H1 (cell line): ENCODE measurements around the gene SIN3B. TPM values are rescaled to one million over a fixed set of nuclear protein-coding genes. Genes with fewer than 3 reads are reported as not detected.

ENCODE experiments used
- ASH2L ChIP-seq: fragments of 200-600, 300-600 bp; sonication (generic); IDR thresholded peaks from one replicate; pipeline ENCODE4 v1.7.1; 2017; ENCODE audit warnings: low read length
- BRCA1 ChIP-seq: IDR thresholded peaks from 2 replicates; pipeline ENCODE4 v1.6.1; 2012; ENCODE audit warnings: low read depth, low read length, improper control_type of control experiment
- CHD1 ChIP-seq: IDR thresholded peaks from 2 replicates; pipeline ENCODE4 v1.6.1; 2012; ENCODE audit warnings: low read depth, low read length, improper control_type of control experiment
- CTBP2 ChIP-seq: IDR thresholded peaks from 2 replicates; pipeline ENCODE4 v1.7.0; 2011; ENCODE audit warnings: borderline replicate concordance, mild to moderate bottlenecking, moderate library complexity, mixed read lengths, low read length; ENCODE audit not compliant: insufficient read depth, insufficient read length
- EP300 ChIP-seq, 2 experiments: IDR thresholded peaks; 1 replicate in 1 of 2; 2 replicates in 1 of 2; pipeline ENCODE4 v1.6.1; 2011 to 2012; ENCODE audit warnings: low read depth in 2 of 2, low read length in 2 of 2, mild to moderate bottlenecking in 2 of 2, borderline replicate concordance in 1 of 2, inconsistent platforms in 1 of 2, moderate library complexity in 1 of 2
- EZH2 ChIP-seq: fragments of 200-600 bp; sonication (generic); IDR thresholded peaks from 2 replicates; pipeline ENCODE4 v1.7.1; 2012; ENCODE audit warnings: low read depth, mild to moderate bottlenecking, moderate library complexity, low read length, inconsistent platforms; ENCODE audit not compliant: severe bottlenecking
- FOSL1 ChIP-seq: IDR thresholded peaks from 2 replicates; pipeline ENCODE4 v1.6.1; 2011; ENCODE audit warnings: mild to moderate bottlenecking, low read depth, low read length, moderate library complexity; ENCODE audit not compliant: insufficient read depth
- GTF2F1 ChIP-seq: IDR thresholded peaks from 2 replicates; pipeline ENCODE4 v1.6.1; 2012; ENCODE audit warnings: low read depth, low read length, improper control_type of control experiment, borderline replicate concordance
- KDM1A ChIP-seq: fragments of 200-600, 300-600 bp; sonication (generic); IDR thresholded peaks from 2 replicates; pipeline ENCODE4 v1.7.1; 2016; ENCODE audit warnings: mild to moderate bottlenecking, low read length, borderline replicate concordance
- KDM4A ChIP-seq: IDR thresholded peaks from one replicate; pipeline ENCODE4 v1.7.1; 2012; ENCODE audit warnings: low read depth, mild to moderate bottlenecking, moderate library complexity, low read length, inconsistent platforms; ENCODE audit not compliant: severe bottlenecking
- MAX ChIP-seq: IDR thresholded peaks from 2 replicates; pipeline ENCODE4 v1.6.1; 2012; ENCODE audit warnings: inconsistent platforms
- POLR2A ChIP-seq, 2 experiments: IDR thresholded peaks; 1 replicate in 1 of 2; 2 replicates in 1 of 2; pipeline ENCODE4 v1.6.1; 2011; ENCODE audit warnings: low read depth in 2 of 2, low read length in 2 of 2, mild to moderate bottlenecking in 2 of 2; ENCODE audit errors: control extremely low read depth in 1 of 2
- POLR2AphosphoS5 ChIP-seq: IDR thresholded peaks from 2 replicates; pipeline ENCODE4 v1.6.1; 2011; ENCODE audit warnings: low read depth, low read length
- RAD21 ChIP-seq, 2 experiments: IDR thresholded peaks in 1 of 2; conservative IDR thresholded peaks in 1 of 2; 2 replicates each; pipeline ENCODE4 v1.6.1; 2011; ENCODE audit warnings: low read depth in 2 of 2, low read length in 2 of 2, improper control_type of control experiment in 1 of 2, inconsistent platforms in 1 of 2, mild to moderate bottlenecking in 1 of 2, moderate library complexity in 1 of 2
- RBBP5 ChIP-seq: IDR thresholded peaks from 2 replicates; pipeline ENCODE4 v1.7.1; 2012; ENCODE audit warnings: low read depth, mild to moderate bottlenecking, inconsistent platforms, low read length, moderate library complexity, borderline replicate concordance
- RFX5 ChIP-seq: IDR thresholded peaks from 2 replicates; pipeline ENCODE4 v1.6.1; 2011; ENCODE audit warnings: low read depth, low read length, improper control_type of control experiment, borderline replicate concordance
- RNF2 ChIP-seq: fragments of 200-900, 300-1000 bp; sonication (generic); IDR thresholded peaks from 2 replicates; pipeline ENCODE4 v1.7.1; 2016; ENCODE audit warnings: borderline replicate concordance, low read depth, mild to moderate bottlenecking, antibody characterized with exemption, low read length; ENCODE audit not compliant: poor library complexity, severe bottlenecking; ENCODE audit errors: missing control alignments
- SIX5 ChIP-seq: IDR thresholded peaks from 2 replicates; pipeline ENCODE4 v1.6.1; 2011; ENCODE audit warnings: mild to moderate bottlenecking, low read depth, low read length
- TAF7 ChIP-seq: optimal IDR thresholded peaks from 2 replicates; pipeline ENCODE3; 2011; ENCODE audit warnings: low read depth, mild to moderate bottlenecking, inconsistent platforms, low read length, moderate library complexity, borderline replicate concordance
- TBP ChIP-seq: IDR thresholded peaks from 2 replicates; pipeline ENCODE4 v1.6.1; 2011; ENCODE audit warnings: low read depth, low read length, improper control_type of control experiment
- TEAD4 ChIP-seq: IDR thresholded peaks from 2 replicates; pipeline ENCODE4 v1.6.1; 2012; ENCODE audit warnings: low read depth, low read length, inconsistent platforms, mixed read lengths
- ZNF274 ChIP-seq: IDR thresholded peaks from 2 replicates; pipeline ENCODE4 v1.7.0; 2012; ENCODE audit warnings: low read length, borderline replicate concordance; ENCODE audit errors: extremely low read depth
- polyA plus RNA-seq, 7 experiments: library from polyadenylated mRNA; depleted of rRNA in 3 of 7; stranded (reverse) in 5 of 7; unstranded in 2 of 7; fragments of >200 nt in 5 of 7; fragments of 200-250 nt in 2 of 7; gene quantifications; 1 replicate in 5 of 7; 2 replicates in 1 of 7; 4 replicates in 1 of 7; pipeline versions ENCODE4 v1.2.1 to v1.2.3, GENCODE V29; 2011 to 2013; ENCODE audit warnings: missing spikeins in 2 of 7, mixed read lengths in 2 of 7
- total RNA-seq: library from RNA; stranded (reverse); fragmentation: NEBNext Ultra II Directional; extraction: Animal tissue kit (Norgen Biotek cat#: 25700); gene quantifications from 2 replicates; pipeline ENCODE4 v1.2.1, GENCODE V29; 2021

SIN3B gene
- total and polyA plus RNA-seq, 2 of the 8 experiments (the other 6 are each of a cell fraction or from before 2014, with no cell fraction given) = 29.5 to 71.1 TPM

DNA sequence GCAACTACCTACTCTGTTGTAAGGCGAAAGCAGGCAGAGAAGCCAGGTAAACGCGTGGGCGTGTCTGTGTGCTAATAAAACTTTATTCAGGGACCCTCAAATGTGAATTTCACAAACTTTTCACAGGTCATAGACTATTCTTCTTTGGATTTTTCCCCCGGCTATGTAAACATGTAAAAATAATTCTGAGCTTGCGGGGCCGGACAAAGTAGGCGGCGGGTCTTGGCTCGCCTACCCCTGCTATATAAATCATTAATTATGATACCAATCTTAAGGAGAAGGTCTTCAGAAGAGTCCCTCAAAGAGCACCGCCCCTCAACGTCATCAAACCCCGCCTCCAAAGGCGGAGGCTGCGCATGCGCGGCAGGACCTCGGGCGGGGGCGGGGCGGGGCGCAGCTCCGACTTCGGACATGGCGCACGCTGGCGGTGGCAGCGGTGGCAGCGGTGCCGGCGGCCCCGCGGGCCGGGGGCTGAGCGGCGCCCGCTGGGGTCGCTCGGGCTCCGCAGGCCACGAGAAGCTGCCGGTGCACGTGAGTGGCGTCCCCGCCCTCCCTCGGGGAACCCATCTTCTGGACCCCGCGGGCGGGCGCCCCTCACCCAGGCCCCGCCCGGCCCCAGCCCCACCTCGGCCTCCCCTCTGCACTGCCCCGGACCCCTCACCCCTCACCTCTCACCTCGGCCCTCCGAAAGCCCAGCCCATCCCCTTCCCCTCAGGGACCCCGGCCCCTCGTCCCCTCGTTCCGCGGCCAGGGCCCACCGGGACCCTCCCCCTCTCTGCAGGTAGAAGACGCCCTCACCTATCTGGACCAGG is at the start of gene SIN3B (continued):
- TF ChIP-seq SIX5 (no peak), KDM1A (no peak), POLR2A (IDR thresholded peaks at IDR 0.05; ENCODE audit: control extremely low read depth in 1 of 2, low read depth in 2 of 2, low read length in 2 of 2) (peak in 1 of 2 experiments; percentile 66; a peak in 2 of 3 replicates), GTF2F1 (no peak), FOSL1 (no peak), TEAD4 (no peak), ASH2L (no peak), ZNF274 (no peak), MAX (0 out of 2 replicates have a peak, but pooled peaks have one; percentile 7), KDM4A (peak; percentile 65), TAF7 (no peak), EZH2 (no peak), CHD1 (no peak), RFX5 (no peak), TBP (no peak), CTBP2 (no peak), EP300 (IDR thresholded peaks at IDR 0.05; ENCODE audit: borderline replicate concordance in 1 of 2, low read depth in 2 of 2, low read length in 2 of 2) (no peak), RBBP5 (0 out of 2 replicates have a peak, but pooled peaks have one; percentile 56), RNF2 (no peak), POLR2AphosphoS5 (no peak; the same call in 1 of the 2 replicates), BRCA1 (no peak), RAD21 (IDR thresholded peaks at IDR 0.05 in 1 of 2, conservative IDR thresholded peaks at IDR 0.05 in 1 of 2; ENCODE audit: low read depth in 2 of 2, low read length in 2 of 2) (no peak)
